HPDE6-E6E7 (cell line): ENCODE measurements around the gene ZBTB16.

Experiments
- DNase-seq: peaks from one replicate; pipeline ENCODE4 v3.0.0; 2011; ENCODE audit warnings: missing footprints; ENCODE audit errors: extremely low spot score

Gene ZBTB16

DNA sequence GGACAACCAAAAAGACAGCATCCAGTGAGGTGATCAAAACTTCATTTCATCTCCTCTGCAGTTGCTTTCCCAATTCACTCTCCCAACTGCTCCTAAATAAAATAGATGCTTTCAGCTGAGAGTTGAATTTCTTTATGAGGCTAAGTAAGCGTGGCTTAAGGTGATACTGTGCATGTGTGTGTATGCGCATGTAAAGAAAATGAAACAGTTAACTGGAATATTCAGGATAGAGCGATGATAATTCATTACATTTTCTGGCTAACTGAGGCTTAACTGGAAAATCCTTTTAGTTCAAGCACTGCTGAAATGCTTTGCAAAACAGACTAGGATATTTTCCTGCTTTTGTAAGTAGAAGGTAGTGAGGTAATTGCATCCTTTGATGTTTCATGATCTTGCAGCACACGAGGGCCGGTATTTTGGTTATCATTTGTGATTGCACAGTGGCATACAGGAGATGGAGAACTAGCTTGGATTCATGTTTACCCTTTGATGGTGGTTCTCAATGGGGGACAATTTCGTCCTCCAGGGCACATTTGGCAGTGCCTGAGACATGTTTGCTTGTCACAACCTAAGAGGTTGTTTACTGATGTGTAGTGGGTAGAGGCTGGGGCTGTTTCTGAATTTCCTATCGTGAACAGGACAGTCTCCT lies 71.2 kb downstream of the ZBTB16 start:
- DNase-seq, result no peak

DNA sequence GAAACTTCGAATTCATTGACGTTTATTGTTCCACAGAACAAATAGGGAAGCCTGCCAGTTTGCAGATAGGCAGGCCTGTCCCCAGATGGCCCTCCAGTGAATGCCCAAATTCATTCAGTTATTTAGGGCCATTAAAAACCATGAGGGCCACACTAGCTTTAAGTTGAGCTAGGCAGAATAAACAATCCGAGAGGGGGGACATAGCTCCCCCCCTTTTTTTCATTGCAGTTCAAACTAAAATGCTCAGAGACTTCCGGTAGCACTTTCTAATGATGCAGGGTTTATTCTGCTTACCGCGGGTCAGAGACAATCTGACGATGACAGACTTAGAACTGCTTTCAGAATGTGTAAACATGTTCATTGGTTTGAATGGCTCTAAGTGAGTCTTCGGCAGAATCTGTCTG lies 72.0 kb downstream of the ZBTB16 start:
- DNase-seq, result no peak

DNA sequence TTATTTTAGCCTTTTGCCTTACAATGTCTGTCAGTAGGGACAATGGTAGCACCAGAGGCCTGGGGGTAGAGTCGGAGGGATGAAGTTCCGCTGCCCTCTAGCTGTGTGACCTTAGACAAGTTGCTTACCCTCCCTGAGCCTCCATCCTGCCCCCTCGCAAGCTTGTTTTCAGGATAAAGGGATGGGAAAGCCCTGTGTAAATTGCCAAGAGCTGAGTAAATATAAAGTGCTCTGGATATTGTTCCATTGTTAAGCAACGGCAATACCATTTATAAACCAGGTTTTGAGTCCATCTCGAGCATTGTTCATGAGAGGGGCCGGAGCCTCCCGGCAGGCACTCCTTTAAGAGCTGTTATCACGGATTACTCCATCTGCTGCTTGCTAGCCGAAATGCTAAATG lies 72.9 kb downstream of the ZBTB16 start:
- DNase-seq, result no peak

DNA sequence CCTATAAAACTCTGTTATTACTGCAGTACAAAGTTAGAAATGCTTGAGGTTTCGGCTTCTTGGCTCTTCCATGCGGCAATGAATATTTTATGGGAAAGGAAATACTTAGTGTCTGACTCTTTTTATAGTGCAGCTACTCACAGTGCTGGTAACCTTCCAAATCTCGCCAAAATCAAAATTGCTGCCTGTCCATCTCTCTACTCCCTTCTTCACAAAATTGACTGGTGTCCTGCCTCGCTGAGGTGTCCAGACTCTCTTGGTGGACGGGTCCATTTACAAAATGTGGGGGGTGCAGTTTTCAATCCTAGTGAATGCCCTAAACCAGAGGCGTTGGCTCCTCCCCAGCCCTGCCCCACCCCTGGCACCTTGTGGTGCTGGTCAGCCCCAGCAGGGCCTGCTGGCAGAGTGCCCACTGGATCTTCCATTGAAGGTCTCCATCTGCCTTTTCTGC lies 73.5 kb downstream of the ZBTB16 start:
- no peak for DNase-seq

DNA sequence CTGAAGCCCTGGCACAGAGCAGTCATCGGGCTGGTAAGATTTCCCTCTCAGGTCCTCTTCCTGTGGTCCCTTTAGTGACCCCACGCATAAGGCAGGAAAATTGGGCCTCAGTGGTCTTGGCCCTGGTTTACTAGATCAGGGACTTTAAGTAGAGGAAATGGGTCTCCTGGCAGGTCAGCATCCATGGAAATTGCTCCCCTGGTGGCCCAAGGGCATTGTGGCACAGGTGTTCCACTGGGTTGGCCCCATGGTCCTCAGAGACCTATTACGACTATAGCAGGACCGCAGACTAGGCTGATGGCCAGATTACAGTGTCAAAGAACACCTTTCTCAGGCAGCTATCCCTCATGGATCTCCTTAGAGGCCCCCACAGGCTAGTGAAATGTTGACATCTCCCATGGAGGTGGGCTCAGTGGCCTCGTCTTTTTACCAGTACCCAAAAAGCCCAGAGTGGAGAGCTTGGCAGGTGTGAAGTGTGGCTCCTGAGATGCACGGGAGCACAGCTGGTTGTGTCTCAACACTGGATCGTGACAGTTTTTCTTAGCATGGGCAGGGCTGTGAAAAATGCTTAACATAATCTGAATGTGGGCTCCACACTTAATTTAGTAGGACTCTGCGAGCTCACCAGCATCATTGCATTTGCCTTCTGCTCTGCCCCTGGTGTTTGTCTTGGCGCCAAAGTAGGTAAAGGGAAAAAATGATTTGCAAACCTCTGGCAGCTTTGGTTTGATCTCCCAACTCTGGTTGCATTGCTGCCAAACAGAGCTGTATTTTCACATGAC lies 74.2 kb downstream of the ZBTB16 start:
- DNase-seq, result no peak

DNA sequence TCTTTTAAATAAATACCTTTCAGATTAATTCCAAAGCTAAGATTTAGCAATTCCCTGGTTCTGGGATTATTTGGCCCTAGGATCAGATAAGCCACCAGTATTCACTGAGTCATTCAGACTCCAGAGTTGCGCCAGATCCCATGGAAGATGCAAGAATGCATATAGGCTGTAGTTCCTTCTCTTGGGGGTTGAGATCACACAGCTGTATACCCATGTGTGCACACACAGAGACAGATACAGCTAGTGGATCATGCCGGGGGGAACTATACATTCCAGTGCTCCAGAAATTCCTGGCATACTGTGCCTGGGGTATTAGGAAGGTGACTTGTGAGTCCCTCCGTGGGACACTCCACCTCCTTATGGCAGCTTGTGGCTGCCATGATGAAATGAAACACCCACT lies 75.4 kb downstream of the ZBTB16 start:
- DNase-seq, result no peak

DNA sequence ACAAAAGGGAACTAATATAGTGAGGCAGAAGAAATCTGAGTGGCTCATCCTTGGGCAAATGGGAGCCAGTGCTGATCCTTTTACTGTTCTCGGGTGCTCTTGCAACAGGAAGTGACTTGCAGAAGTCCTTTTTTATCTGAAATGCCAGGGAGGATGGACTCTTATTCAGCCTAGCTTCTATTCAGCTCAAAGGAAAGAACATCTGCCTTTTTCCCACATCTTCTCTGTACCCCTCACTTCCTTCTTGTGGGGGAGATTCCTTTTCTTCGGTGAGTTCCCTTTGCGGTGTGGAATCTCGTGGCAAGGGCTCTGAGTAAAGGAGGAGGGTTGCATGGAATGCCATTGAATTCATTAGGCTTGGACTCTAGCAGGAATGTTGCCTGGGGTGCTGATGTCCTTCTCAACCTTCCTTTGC lies 76.2 kb downstream of the ZBTB16 start:
- DNase-seq, result no peak

DNA sequence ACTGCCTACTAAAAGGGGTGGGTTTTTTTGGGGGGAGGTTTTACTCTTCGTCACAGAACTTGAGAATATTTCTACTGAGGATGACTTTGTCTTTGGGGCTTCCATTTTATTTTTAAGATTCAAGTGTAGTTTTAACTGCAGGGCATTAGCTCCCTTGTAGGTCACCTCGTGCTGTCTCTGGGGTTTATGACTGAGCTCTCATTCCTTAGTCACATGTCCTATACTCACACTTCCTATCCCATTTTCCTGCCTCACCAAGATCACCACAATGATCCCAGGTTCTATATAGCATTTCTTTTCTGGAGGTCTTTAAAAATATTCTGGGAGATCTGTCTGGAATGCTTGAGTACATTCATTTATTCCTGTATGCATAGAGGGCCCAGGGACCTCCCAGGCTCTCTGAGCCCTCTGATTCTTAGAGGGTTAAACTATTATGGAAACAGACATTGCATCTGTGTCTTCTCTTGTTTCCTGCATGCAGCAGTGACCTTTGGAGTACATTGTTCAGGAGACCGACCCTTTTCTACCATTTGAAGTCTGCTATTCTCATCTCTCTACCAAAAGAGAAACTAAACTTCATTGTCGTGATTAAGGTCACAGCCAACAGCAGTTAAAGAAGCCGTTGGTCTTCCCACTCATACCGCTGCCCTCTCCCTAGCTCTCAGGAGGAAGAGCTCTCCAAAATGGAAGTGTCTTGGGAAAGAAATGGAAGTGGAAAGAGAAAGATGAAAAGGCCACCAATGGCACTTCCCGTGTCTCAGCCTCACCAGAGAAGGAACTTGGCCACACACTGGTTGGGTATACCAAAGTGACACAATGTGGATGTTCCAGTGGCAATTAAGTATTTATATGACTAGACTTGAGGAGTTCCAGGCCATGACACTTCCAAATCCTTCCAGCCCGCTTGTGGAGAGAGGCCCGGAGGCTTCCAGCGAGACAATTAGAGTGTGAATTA lies 77.5 kb downstream of the ZBTB16 start:
- no peak for DNase-seq

DNA sequence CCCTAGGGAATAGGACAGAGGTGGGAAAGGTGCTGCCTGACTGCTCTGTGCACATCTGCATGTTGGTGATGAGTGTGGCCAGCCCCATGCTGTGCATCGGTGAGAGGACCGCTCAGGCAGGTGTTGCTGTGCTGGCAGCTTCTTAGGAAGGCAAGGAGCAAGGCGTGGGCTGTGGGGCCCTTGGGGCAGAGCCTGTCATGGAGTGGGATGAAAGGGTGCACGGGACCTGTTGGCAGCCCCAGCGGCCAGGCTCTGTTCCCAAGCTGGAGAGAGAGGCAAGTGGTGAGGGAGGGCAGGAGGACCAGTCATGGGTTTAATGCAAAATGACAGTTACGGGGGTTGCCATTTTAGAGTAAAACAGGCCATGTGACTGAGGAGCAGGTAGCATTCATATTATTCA lies 78.3 kb downstream of the ZBTB16 start:
- DNase-seq, result no peak

DNA sequence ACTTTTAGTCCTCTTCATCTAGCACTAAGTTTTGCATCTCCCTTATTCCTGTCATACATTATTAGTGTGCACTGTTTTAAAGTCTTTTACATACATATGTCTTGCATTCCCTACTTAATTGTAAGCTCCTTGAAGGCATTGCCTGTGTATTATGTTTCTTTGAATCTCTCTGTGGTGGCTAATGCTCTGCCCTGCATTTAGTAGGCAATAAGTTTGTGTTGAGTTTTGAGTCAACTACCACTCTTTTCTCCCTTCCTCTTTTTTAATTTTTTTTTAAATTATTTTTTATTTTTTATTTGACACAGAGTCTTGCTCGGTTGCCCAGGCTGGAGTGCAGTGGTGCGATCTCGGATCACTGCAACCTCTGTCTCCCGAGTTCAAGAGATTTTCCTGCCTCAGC lies 78.9 kb downstream of the ZBTB16 start:
- DNase-seq, result no peak

DNA sequence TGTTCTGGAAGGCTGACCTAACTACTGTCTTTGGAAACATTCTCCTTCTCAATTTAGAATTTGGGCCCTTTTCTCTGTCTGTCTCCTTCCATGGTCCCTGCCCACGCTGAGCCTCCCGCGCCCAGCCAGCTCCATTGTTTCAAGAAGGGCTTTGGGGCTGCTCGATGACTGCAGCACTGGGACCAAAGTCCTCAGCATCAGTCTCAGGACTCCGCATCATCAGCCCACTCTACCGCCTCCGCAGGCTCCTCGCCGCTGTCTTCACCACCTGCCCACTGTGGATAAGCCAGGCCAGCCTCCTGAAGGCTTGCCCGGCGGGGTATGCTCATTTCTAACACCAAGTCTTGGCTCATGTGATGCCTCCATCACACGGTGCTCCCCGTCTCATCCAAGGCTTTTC lies 81.3 kb downstream of the ZBTB16 start:
- no peak for DNase-seq

DNA sequence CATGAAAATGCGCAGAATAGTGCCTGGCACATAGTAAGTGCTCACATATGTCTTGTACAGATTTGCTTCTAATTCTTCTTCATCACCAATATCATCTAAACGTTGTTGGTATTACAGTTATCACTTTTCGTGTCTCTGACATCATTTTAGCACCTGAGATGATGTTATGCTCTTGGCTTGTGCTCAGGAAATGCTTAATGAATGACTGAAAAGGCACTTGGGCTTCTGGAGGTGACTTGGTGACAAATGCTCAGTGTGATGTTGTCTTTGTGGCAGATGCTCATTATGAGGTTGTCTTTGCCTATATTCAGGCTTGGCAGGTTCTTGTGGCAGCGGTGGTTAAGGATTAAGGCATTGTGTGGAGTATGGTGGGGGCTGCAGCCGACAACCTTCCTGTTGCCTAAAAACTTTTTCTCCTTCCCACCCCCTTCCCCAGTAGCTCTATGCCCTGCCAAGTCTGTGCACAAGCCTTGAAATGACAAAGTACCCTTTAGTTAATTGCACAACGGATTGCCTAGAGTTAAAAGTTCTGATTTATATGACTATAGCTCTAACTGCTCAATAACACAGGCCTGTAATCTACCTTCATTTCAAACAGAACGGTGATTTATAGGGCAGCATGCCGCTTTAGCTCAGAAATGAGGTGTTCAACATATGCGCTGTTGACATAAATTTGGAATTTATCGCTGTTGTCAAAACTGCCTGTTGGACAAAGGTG lies 82.5 kb downstream of the ZBTB16 start:
- DNase-seq, result no peak

DNA sequence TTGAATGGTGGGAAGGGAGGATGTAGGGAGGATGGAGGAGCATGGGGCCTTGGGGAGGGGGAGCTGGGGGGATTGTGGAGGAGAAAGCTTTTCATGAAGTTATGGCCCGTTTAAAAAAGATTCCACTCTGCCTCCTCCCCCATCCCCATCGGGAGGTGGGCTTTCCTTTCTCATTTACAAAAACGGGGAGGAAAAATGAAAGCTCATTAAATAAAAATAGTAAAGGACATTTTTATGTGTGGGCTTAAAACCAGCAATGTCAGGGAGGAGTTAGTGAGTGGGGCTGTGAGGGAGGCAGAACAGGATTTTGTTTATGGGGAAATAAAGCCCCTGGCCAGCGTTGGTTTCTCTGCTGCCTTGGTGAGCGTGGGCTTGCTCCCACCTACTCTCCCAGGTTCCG lies 83.2 kb downstream of the ZBTB16 start:
- DNase-seq, result no peak

DNA sequence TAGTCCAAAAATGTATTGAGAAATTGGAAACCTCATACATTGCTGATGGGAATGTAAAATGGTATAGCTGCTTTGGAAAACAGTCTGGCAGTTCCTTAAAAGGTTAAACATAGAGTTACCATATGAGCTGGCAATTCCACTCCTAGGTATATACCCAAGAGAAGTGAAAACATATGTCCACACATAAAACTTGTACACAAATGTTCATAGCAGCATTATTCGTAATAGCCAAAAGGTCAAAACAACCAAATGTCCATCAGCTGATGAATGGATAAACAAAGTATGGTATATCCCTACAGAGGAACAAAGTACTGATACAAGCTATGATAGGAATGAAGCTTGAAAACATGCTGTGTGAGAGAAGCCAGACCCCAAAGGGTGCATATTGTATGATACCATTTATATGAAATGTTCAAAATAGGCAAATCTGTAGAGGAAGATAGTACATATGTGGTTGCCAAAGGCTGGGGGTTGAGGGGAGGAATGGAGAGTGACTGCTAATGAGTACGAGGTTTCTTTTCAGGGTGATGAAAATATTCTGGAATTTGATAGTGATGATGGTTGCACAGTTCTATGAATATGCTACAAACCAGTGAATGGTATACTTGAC lies 85.8 kb downstream of the ZBTB16 start:
- no peak for DNase-seq

DNA sequence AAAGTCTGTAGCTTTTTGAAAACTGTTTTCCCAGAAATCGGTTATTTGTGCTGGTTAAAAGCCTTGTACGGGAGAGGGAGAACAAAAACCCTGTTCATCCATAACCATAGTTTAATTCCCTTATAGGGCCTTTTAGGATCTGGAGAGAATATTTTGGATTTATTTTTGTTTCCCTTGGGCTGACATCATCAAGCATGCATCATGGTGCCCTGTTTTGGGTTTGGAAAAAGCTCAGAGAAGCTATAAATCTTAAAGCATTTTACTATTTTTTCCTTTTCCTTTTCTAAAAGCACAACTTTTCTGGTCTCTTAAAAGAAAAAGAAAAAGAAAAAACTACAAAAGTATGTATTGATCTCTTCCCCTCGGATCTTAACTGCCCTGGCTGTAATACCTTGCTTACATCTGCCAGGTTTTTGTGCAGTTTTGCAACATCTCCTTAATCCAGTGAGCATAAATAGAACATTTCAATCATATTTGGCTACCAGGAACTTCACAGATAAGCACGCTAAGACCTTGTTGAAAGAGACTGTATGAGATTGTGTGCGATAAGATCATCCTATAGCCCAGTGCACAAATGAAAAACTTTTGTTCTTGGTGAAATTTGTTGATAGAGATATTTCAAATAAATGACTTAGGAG lies 88.0 kb downstream of the ZBTB16 start:
- DNase-seq, result no peak

DNA sequence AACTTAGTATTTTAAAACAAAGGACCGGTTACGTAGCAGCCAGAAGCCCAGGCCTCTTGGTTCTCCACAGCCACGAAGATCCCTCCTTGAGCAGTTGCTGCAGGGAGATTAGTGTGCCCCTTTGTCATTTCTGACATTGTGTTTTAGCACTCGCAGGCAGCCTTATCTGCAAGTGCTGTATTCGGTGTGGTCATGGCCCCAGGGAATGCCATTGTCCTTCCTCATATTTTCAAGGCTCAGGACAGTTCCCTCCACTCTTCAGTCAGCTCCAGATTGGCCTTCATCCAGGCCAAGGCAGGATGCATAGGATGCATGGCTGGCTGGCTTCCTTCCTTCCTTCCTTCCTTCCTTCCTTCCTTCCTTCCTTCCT lies 88.5 kb downstream of the ZBTB16 start:
- DNase-seq, result no peak

DNA sequence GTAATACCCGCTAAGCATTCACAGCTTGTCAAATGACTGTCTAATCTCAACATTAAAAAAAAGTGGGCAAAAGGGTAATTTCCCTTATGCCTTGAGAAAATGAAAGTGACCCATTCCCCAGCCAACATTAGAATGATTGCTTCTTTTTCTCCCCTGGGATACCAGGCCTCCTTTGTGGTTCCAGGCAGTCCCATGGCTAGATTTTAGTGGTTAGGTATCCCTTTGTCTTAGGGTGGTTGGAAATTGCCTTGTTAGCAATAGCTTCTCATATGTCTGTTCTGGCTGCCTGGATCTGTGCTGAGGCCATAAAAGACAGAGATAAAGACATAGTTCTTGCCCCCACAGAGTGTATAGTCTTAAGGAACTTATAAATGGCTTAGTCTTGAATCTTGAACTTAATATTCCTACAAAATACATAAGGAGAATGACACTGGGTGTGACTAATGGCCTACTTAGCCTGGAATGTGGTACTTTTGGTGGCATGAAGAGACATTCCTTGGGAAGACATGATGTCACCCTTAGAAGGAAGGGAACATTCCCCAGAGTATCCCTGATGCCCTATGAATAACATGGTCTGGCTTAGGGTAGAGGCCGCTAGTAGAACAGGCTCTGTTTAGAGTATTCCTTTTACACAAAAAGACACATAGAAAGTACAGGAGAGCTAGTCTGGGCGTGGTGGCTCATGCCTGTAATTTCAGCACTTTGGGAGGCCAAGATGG lies 90.3 kb downstream of the ZBTB16 start:
- no peak for DNase-seq

DNA sequence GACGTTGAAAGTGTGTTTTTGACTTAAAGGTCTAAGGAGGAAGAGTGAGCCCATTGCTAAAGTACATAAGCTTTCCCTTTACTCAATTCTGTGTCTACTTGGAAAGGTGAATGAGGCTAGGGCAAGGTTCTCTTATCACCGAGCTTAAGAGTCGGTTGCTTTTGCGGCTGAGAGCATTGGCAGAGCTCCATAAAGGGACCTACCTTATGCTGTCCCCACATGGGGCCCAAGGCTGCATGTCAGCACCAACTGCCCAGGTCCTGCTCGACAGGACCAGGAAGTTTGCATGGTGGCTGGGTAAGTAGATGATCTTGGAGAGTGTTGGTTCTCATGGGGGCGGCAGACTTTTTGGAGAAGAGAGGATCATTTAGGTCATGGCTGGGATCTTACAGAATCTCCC lies 91.2 kb downstream of the ZBTB16 start:
- no peak for DNase-seq

DNA sequence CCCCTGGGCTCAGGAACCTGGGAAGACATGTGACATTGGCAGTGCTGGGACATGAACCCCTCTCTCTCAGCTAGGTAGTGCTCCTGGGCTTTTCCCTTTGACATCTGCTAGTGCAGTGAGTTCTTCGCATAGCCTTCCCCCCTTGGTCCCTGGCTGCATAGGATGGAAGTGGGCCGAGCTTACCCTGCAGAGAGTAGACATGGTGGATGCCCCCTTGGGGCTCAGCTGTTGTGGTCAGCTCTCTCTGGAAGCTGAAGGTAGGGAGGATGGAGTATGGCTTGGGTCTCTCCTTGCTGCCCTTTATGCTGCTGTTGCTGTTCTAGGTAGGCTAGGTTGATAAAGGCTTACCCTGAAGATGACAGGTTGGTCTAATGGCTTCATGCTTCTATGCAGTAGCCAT lies 92.1 kb downstream of the ZBTB16 start:
- DNase-seq, result no peak

DNA sequence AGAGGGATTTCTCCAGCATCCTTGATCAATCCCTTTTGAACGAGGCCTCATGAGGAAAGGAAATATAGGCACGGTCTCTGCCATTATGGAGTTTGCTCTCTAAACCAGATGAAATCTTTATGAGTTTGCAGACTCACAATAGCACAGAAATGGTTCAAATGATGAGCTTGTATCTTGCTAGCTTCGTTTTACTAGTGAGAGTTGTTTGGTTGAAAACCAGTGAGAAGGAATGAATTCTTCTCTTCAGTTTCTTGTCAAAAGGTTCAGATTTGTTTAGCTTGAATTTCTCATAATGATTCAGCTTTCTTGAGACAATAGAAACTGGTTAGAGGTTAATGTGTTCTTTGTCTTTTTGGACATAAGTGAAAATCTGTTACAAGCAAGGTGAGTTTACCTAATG lies 92.7 kb downstream of the ZBTB16 start:
- no peak for DNase-seq
